ENCODE data around the gene FGF22.
"Not testable (repeated sequence)": the region's sequence is repeated elsewhere in the genome, so short reads cannot be mapped to it uniquely, and the experiment has no call there.

Gene FGF22

GRCh38 chr19:664913-665443 is 25.3 kb downstream of the FGF22 start:
- peak; percentile 91 for TF ChIP-seq CTCF (IDR thresholded peaks at IDR 0.05; ENCODE audit: low read depth, low read length)

GRCh38 chr19:666985-667573 is 27.4 kb downstream of the FGF22 start:
- not testable (repeated sequence) for H3K4me3 ChIP-seq (ENCODE audit: low read depth, low read length)

More at GRCh38 chr19:664913-665443, 25.3 kb downstream of the FGF22 start:
- H3K4me3 ChIP-seq (ENCODE audit: low read depth, low read length): no peak overlapping the region

GRCh38 chr19:668675-669434 is 29.2 kb downstream of the FGF22 start:
- H3K4me3 ChIP-seq (ENCODE audit: low read depth, low read length): not testable (repeated sequence)

- H3K4me3 ChIP-seq (ENCODE audit: low read depth, low read length): no peak overlapping the region
- no peak for TF ChIP-seq CTCF (IDR thresholded peaks at IDR 0.05; ENCODE audit: low read depth, low read length)
These were observed 31.0 kb downstream of the FGF22 start for GRCh38 chr19:670609-671075.

- no peak for TF ChIP-seq CTCF (IDR thresholded peaks at IDR 0.05; ENCODE audit: low read depth, low read length)
- H3K4me3 ChIP-seq (ENCODE audit: low read depth, low read length): no peak overlapping the region
These were observed 34.8 kb downstream of the FGF22 start for GRCh38 chr19:674282-675151.

GRCh38 chr19:676007-676338 is 36.3 kb downstream of the FGF22 start:
- H3K4me3 ChIP-seq (ENCODE audit: low read depth, low read length): peak overlapping the region; percentile 75
- no peak for TF ChIP-seq CTCF (IDR thresholded peaks at IDR 0.05; ENCODE audit: low read depth, low read length)

- TF ChIP-seq CTCF (IDR thresholded peaks at IDR 0.05; ENCODE audit: low read depth, low read length): no peak
- peak within 1 kb of the TSS; percentile 75 for H3K4me3 ChIP-seq (ENCODE audit: low read depth, low read length)
These were observed 36.8 kb downstream of the FGF22 start, which contains the start of gene FSTL3 for GRCh38 chr19:676339-677105. TSS of gene FSTL3 (plus strand) at chr19:676392. CDS start at chr19:676424, 32 bp downstream.

Data from WI38 (cell line).